Heart left ventricle (tissue), 16 donors: ENCODE data around the gene SPNS2. TPM values are rescaled to one million over a fixed set of nuclear protein-coding genes. Genes with fewer than 3 reads are reported as not detected.

Experiments used
- ATAC-seq, 4 donors: fragments of 200-7000 bp; cut with Tn5 transposase; one replicate each; pipeline ENCODE4 v1.9.1; 2020 to 2022; ENCODE audit warnings: moderate library complexity in 4 of 4, mild to moderate bottlenecking in 3 of 4, moderate number of reproducible peaks in 1 of 4
- DNase-seq, 5 donors: peaks; one replicate each; pipeline ENCODE4 v3.0.0-alpha.2; 2020
- H3K27ac ChIP-seq, 12 donors: fragments of 200-600 bp; sonication (generic) in 4 of 12; one replicate each; pipeline versions ENCODE4 v1.5.0 to v1.8.0; 2016 to 2022; ENCODE audit warnings: mild to moderate bottlenecking in 2 of 12
- H3K27me3 ChIP-seq, 9 donors: fragments of 200-600 bp; sonication (generic) in 2 of 9; one replicate each; pipeline versions ENCODE4 v1.5.1 to v1.8.0; 2016 to 2022; ENCODE audit warnings: mild to moderate bottlenecking in 3 of 9
- H3K36me3 ChIP-seq, 9 donors: fragments of 200-600 bp; sonication (generic) in 2 of 9; one replicate each; pipeline versions ENCODE4 v1.5.0 to v1.8.0; 2018 to 2022; ENCODE audit warnings: mild to moderate bottlenecking in 2 of 9
- H3K4me1 ChIP-seq, 12 donors: fragments of 200-600 bp; sonication (generic) in 4 of 12; one replicate each; pipeline versions ENCODE4 v1.5.0 to v1.8.0; 2016 to 2022; ENCODE audit warnings: mild to moderate bottlenecking in 3 of 12
- H3K4me3 ChIP-seq, 12 donors: fragments of 200-600 bp; sonication (generic) in 4 of 12; one replicate each; pipeline versions ENCODE4 v1.5.0 to v1.8.0; 2017 to 2022; ENCODE audit warnings: mild to moderate bottlenecking in 9 of 12, moderate library complexity in 4 of 12
- H3K9me3 ChIP-seq, 12 donors: fragments of 200-600 bp; sonication (generic) in 4 of 12; one replicate each; pipeline versions ENCODE4 v1.5.0 to v1.8.0; 2016 to 2022; ENCODE audit warnings: mild to moderate bottlenecking in 1 of 12
- POLR2A ChIP-seq, 2 donors: fragments of 450-650 bp; IDR thresholded peaks; one replicate each; pipeline ENCODE4 v1.6.1; 2017; ENCODE audit warnings: antibody characterized with exemption in 2 of 2, mild to moderate bottlenecking in 2 of 2, moderate library complexity in 2 of 2
- WGBS, 4 donors: extraction: QIAGEN DNeasy Blood & Tissue Kit in 2 of 4; methylation state at CpG; one replicate each; pipeline versions ENCODE4 v1.1.5 to v1.1.7; 2013 to 2018; 5-methylcytosine and 5-hydroxymethylcytosine counted together
- intact Hi-C, 10 donors: fragments of 100-400 bp; cut with DNase I; formaldehyde crosslinking; loops; one replicate each; pipeline versions ENCODE4 v1.11.1 to v1.14.2; 2022
- polyA plus RNA-seq, 2 donors: library from polyadenylated mRNA; stranded (reverse); fragments of 200-250 nt; gene quantifications; one replicate each; pipeline ENCODE4 v1.2.3, GENCODE V29; 2013
- total RNA-seq, 9 donors: library from RNA; depleted of rRNA in 2 of 9; stranded (reverse); fragments of >200 nt in 2 of 9; fragmentation: NEBNext Ultra II Directional in 3 of 9; extraction: Animal tissue kit (Norgen Biotek cat#: 25700) in 3 of 9; gene quantifications; one replicate each; pipeline versions ENCODE4 v1.1.0 to v1.2.4, GENCODE V29; 2016 to 2023
- TF ChIP-seq, protein P1 (sequence below), 12 donors: fragments of 200-600 bp; sonication (generic) in 4 of 12; IDR thresholded peaks; one replicate each; pipeline versions ENCODE4 v1.5.0 to v1.8.0; 2018 to 2022; ENCODE audit warnings: antibody characterized with exemption in 12 of 12, mild to moderate bottlenecking in 5 of 12
- donor health status: ischemic (EF 13 %, LVEDD 7.1; RV severe dilation, severe dysfunction).
- donor health status: healthy with polysubstance abuse.
- donor health status: DM: no; HTN: yes; CAD: no.
- donor health status: DM: no; HTN: no; CAD: no.
- donor health status: ischemic (EF 25% LVEDD 6.9; RV normal size, moderate dysfunction).
- donor health status: ischemic (EF 25% LVEDD 5.7; RV mildly dilated, moderate dysfunction).
- donor health status: healthy.
- donor health status: DM: yes; HTN: yes; CAD: no.
- donor health status: ischemic (EF 35%, LVEDD 5.7; RV mildly dilated, moderate dysfunction).
- donor health status: nonischemic (EF 11% LVEDD 7.7; RV severe dilation, severe dysfunction).
- donor health status: DM: yes; HTN: yes; CAD: no.
- donor health status: PGD.
- donor health status: ischemic (EF 29% LVEDD 5.4; RV normal size, mild dysfunction).
- donor health status: nonischemic (EF 23%, LVEDD 6.1; RV moderate dilation, normal function).

The SPNS2 gene
- total and polyA plus RNA-seq, 11 donors: 6.4 to 22.0 (median 13.3) TPM

DNA sequence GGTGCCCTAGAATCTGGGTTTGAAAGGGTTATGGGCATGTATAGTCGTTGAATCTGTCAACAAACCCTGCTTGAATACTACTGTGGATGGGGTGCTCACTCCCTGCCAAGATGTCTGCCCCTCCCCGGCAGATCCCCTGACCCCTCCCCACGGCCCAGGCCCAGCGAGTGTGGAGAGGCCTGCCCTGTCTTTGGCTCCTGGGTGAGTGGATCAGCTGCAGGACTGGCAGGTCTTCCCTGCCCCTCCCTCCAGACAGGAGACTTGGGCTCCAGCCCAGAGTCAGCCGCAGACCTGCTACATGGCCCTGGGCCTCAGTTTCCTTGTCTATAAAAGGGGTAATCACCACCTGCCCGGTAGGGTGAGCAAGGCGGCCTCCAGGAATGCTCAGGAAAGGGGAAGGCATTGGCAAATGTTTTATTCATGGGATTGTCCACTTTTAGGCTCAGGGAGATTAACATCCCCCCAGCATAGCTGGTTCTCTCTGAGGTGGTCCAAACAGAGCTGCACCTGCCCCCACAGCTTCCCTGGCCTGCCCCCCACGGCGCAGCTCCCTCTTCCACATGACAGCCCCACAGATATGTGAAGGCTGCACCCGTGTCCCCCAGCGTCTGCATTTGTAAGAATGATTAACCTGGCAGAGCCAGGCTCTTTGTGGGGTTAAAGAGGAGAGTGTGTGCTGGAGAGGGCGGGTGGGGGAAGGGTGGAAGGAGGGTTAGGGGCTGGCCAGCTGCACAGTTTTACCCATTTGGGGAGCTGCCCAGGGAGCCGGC, 18.5 kb upstream of the SPNS2 start:
- intact Hi-C loops: loop anchor here in 1 of 10 donors (5.0 kb wide), 1 partner anchor 43 kb away; no protein-coding TSS in a partner anchor
- WGBS, 4 donors: 64 to 78% (median 75%) methylated on average over 11 to 13 of the region's 13 CpGs
- Histone ChIP-seq H3K4me1 (peaks cover 0 to 29% (median 16%) of the 10 kb centered on the region in 12 donors), H3K27ac (peak overlapping the region in 1 of 12 donors; percentile 10), H3K9me3 (no peaks in the 10 kb centered on the region), H3K36me3 (no peaks in the 10 kb centered on the region), H3K27me3 (no peaks in the 10 kb centered on the region), H3K4me3 (no peak overlapping the region)
- DNase-seq: no peak
- no peak for ATAC-seq
- TF ChIP-seq, protein P1, sequence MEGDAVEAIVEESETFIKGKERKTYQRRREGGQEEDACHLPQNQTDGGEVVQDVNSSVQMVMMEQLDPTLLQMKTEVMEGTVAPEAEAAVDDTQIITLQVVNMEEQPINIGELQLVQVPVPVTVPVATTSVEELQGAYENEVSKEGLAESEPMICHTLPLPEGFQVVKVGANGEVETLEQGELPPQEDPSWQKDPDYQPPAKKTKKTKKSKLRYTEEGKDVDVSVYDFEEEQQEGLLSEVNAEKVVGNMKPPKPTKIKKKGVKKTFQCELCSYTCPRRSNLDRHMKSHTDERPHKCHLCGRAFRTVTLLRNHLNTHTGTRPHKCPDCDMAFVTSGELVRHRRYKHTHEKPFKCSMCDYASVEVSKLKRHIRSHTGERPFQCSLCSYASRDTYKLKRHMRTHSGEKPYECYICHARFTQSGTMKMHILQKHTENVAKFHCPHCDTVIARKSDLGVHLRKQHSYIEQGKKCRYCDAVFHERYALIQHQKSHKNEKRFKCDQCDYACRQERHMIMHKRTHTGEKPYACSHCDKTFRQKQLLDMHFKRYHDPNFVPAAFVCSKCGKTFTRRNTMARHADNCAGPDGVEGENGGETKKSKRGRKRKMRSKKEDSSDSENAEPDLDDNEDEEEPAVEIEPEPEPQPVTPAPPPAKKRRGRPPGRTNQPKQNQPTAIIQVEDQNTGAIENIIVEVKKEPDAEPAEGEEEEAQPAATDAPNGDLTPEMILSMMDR (IDR thresholded peaks at IDR 0.05): no peak
- TF ChIP-seq POLR2A (IDR thresholded peaks at IDR 0.05): no peak

DNA sequence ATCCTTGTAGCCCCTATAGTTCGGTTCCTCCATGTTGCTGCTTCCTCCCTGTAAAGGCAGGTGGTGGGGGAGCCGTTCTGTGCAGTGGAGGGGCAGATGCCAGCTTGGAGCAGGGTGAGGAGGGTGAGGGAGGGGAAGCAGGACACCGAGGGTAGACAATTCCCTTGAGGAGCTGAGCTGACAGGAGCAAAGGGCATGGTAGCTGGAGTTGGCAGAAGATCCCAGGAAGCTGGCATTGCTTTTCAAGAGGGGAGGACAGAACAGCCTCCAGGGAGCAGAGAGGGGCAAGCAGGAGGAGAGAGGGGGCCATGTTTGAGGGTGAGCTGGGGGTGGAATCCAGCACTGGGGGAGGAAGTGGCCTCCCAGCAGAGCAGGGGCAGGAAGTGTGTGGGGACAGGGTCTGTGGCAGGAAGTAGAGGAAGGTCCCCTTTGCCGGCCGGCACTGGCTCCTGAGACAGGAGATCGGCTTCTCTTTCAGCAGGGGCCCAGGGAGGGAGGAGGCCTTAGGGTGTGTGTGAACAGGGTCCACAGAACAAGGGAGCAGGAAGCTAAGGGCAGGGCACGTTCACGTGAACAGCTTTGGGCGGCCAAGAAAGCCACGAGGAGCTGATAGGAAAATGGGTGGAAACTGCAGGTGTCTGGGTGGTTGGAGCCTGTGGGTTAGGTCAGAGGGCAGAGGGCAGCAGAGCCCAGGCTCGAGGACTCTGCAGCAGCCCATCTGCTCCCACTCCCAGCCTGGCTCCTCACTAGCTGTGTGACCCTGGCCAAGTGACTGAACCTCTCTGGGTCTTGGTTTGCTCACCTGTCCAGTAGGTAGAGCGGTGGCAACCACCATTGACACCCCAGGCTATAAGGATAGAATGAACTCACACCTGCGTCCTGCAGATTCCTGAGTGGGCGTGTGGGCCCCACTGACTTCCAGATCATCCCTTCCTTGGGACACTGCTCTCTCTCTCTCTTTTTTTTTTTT, 17.5 kb upstream of the SPNS2 start:
- intact Hi-C loops: no loop called here
- Histone ChIP-seq H3K4me1 (peaks cover 0 to 26% (median 9%) of the 10 kb centered on the region in 12 donors), H3K27me3 (no peaks in the 10 kb centered on the region), H3K9me3 (no peaks in the 10 kb centered on the region), H3K4me3 (no peak overlapping the region), H3K36me3 (no peaks in the 10 kb centered on the region), H3K27ac (peak overlapping the region in 4 of 12 donors; percentile 10 to 38 (median 20))
- peak in 1 of 5 donors; percentile 35 for DNase-seq
- no peak for TF ChIP-seq POLR2A (IDR thresholded peaks at IDR 0.05)
- TF ChIP-seq, protein P1 (IDR thresholded peaks at IDR 0.05): no peak
- WGBS, 4 donors: 39 to 52% (median 42%) methylated on average over 12 to 14 of the region's 14 CpGs
- ATAC-seq: peak in 2 of 4 donors; percentile 27 to 30

DNA sequence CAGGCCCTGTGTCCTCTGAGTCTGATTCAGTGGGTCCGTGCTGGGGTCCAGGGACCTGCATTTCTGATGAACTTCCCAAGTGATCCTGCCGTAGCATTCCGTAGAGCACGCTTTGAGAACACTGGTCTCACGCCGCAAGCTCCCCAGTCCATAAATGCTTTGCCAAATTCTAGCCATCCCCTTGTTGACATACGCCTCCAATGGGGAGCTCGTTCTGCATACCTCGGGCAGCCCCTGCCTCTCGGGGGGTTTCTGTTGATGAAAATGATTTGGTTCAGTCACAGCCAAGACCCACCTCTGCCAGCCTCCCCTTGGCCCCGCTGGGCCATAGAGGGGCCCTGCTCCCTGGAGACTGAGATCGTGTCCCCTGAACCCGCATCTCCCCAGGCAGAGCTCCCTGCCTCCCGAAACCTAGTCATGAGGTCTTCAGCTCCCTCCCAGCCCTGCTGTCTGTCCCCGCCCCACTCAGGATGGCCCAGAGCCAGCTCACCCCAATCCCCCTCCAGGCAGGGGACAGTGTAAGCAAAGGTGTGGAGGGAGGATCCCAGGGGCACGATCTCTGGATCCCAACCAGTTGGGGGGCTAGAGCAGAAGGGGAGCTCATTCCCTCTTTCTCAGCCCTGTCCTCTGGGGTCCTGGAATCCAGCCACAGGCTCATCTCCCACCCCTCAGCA, 16.2 kb upstream of the SPNS2 start:
- Histone ChIP-seq H3K4me1 (peaks cover 0 to 32% (median 8%) of the 10 kb centered on the region in 12 donors), H3K27ac (no peak overlapping the region), H3K9me3 (no peaks in the 10 kb centered on the region), H3K27me3 (no peaks in the 10 kb centered on the region), H3K36me3 (no peaks in the 10 kb centered on the region), H3K4me3 (no peak overlapping the region)
- TF ChIP-seq, protein P1 (IDR thresholded peaks at IDR 0.05): no peak
- no peak for TF ChIP-seq POLR2A (IDR thresholded peaks at IDR 0.05)
- ATAC-seq (no peak), DNase-seq (no peak)
- WGBS, 4 donors: 87 to 93% (median 91%) methylated on average over 14 to 16 of the region's 16 CpGs
- intact Hi-C loops: no loop called here
